HepG2 (cell line): ENCODE data around the gene PPP1R3A. TPM values are rescaled to one million over a fixed set of nuclear protein-coding genes. Genes with fewer than 3 reads are reported as not detected.

Experiments used
- ATAC-seq: fragments of 200-7000 bp; cut with Tn5 transposase; 3 replicates; pipeline ENCODE4 v1.9.1; 2020; ENCODE audit warnings: mild to moderate bottlenecking, moderate library complexity
- BruUV-seq: library from RNA; stranded (reverse); fragments of 400-500 nt; replicated peaks from 2 replicates; lab custom pipeline; 2021; lab: Mats Ljungman, UMichigan
- CTCF ChIA-PET: fragments of 300-600 bp; formaldehyde crosslinking; extraction: SDS; loops from one replicate; lab custom pipeline; 2021; ENCODE audit warnings: low total read pairs, inconsistent platforms, low intra/inter-chr PET ratio; lab: Yijun Ruan, JAX
- POLR2A ChIA-PET: fragments of 350-600 bp; sonication (Branson Sonifier 250); formaldehyde crosslinking; loops from one replicate; lab custom pipeline; 2020; ENCODE audit warnings: antibody characterized with exemption, inconsistent platforms; lab: Yijun Ruan, JAX
- DNase-seq: peaks from one replicate; pipeline ENCODE4 v3.0.0-alpha.2; 2015; ENCODE audit warnings: low spot score
- FAIRE-seq: peaks from 3 replicates; lab custom pipeline; 2011; peaks lifted over from hg19 to GRCh38; lab: Jason Lieb, UNC
- H2AFZ ChIP-seq: one replicate; pipeline ENCODE4 v1.6.1; 2011; ENCODE audit warnings: low read length, inconsistent platforms
- H3K27ac ChIP-seq: fragments of 300-600 bp; 3 replicates; pipeline ENCODE4 v1.8.0; 2011; ENCODE audit warnings: mixed run types, mild to moderate bottlenecking, mixed read lengths, low read length, inconsistent platforms; ENCODE audit not compliant: insufficient read depth; ENCODE audit errors: extremely low read length
- H3K27me3 ChIP-seq, 2 experiments: fragments of 200-600 bp in 1 of 2; 2 replicates in 1 of 2; 3 replicates in 1 of 2; pipeline versions ENCODE4 v1.6.0 to v1.8.0; 2011; ENCODE audit warnings: low read length in 2 of 2, mild to moderate bottlenecking in 2 of 2, moderate library complexity in 2 of 2, inconsistent platforms in 1 of 2; ENCODE audit not compliant: insufficient read depth in 2 of 2, control insufficient read depth in 1 of 2
- H3K36me3 ChIP-seq, 2 experiments: fragments of 200-600 bp in 1 of 2; replicated peaks in 1 of 2; 2 replicates in 1 of 2; 3 replicates in 1 of 2; pipeline versions ENCODE4 v1.5.1 to v1.8.0; 2011; ENCODE audit warnings: low read length in 2 of 2, inconsistent platforms in 1 of 2; ENCODE audit not compliant: insufficient read depth in 2 of 2, control insufficient read depth in 1 of 2
- H3K4me1 ChIP-seq: 2 replicates; pipeline ENCODE4 v1.5.1; 2012; ENCODE audit warnings: low read length, inconsistent platforms; ENCODE audit not compliant: insufficient read depth
- H3K4me2 ChIP-seq: 2 replicates; pipeline ENCODE4 v1.6.0; 2011; ENCODE audit warnings: low read depth, low read length, inconsistent platforms
- H3K4me3 ChIP-seq, 3 experiments: fragments of 200-600 bp in 1 of 3; sonication (generic), shearing (Covaris generic) in 1 of 3; replicated peaks in 1 of 3; 2 replicates each; pipeline ENCODE4 v1.5.1; 2011 to 2016; ENCODE audit warnings: low read length in 3 of 3, inconsistent platforms in 2 of 3, low read depth in 2 of 3, mild to moderate bottlenecking in 2 of 3, control low read depth in 1 of 3, mixed read lengths in 1 of 3; ENCODE audit not compliant: insufficient read depth in 1 of 3
- H3K79me2 ChIP-seq: one replicate; pipeline ENCODE4 v1.6.1; 2011; ENCODE audit warnings: low read length, inconsistent platforms; ENCODE audit not compliant: insufficient read depth
- H3K9ac ChIP-seq: 2 replicates; pipeline ENCODE4 v1.6.0; 2011; ENCODE audit warnings: mild to moderate bottlenecking, low read depth, low read length, inconsistent platforms; ENCODE audit not compliant: insufficient read depth
- H3K9me3 ChIP-seq: 2 replicates; pipeline ENCODE4 v1.5.1; 2012; ENCODE audit warnings: mild to moderate bottlenecking, low read length
- H4K20me1 ChIP-seq: 2 replicates; pipeline ENCODE4 v1.6.0; 2011; ENCODE audit warnings: inconsistent platforms, mild to moderate bottlenecking, low read length, moderate library complexity; ENCODE audit not compliant: insufficient read depth
- GLI4 ChIP-seq: sonication (generic); formaldehyde crosslinking; IDR thresholded peaks from 2 replicates; pipeline ENCODE4 v1.5.1; 2020; ENCODE audit warnings: missing genetic modification reagents, mild to moderate bottlenecking, moderate library complexity, borderline replicate concordance
- ZNF460 ChIP-seq: sonication (generic); formaldehyde crosslinking; IDR thresholded peaks from 2 replicates; pipeline ENCODE4 v1.5.1; 2020; ENCODE audit warnings: missing genetic modification reagents, mild to moderate bottlenecking, borderline replicate concordance
- ZXDC ChIP-seq: sonication (generic); formaldehyde crosslinking; IDR thresholded peaks from 2 replicates; pipeline ENCODE4 v1.5.0; 2020; ENCODE audit warnings: mild to moderate bottlenecking, missing genetic modification reagents
- WGBS: methylation state at CpG from one replicate; pipeline ENCODE4 v1.1.6; 2017; ENCODE audit warnings: low lambda C conversion rate; 5-methylcytosine and 5-hydroxymethylcytosine counted together
- in situ Hi-C: cut with HindIII; loops from 2 replicates; pipeline ENCODE4 v1.10.0; 2017; ENCODE audit warnings: low pct_unique_long_range_greater_than_20kb; ENCODE audit not compliant: extremely low pct_ligation_motif_present
- intact Hi-C: fragments of 100-400 bp; cut with micrococcal nuclease; formaldehyde crosslinking; loops from one replicate; pipeline ENCODE4 v1.10.0; 2022; ENCODE audit not compliant: unreplicated experiment
- polyA plus RNA-seq, 8 experiments: library from polyadenylated mRNA; depleted of rRNA in 3 of 8; stranded (reverse) in 7 of 8; unstranded in 1 of 8; fragments of >200 nt; fragmentation: Illumina TruSeq in 4 of 8; extraction: Trizol in 4 of 8; gene quantifications; 2 replicates each; pipeline versions ENCODE4 v1.2.1 to v1.2.3, GENCODE V29; 2011 to 2016; ENCODE audit warnings: low read depth in 4 of 8, missing spikeins in 1 of 8, mixed read lengths in 1 of 8; ENCODE audit not compliant: insufficient read depth in 1 of 8
- total RNA-seq, 5 experiments: library from RNA; depleted of rRNA; stranded (reverse); fragments of >200 nt; fragmentation: Illumina TruSeq; extraction: Trizol; gene quantifications; 2 replicates each; pipeline ENCODE4 v1.2.3, GENCODE V29; 2016; ENCODE audit warnings: low read depth in 1 of 5
- TF ChIP-seq, protein P1 (sequence below): IDR thresholded peaks from 2 replicates; pipeline ENCODE4 v1.6.1; 2012; ENCODE audit warnings: low read depth, low read length, improper control_type of control experiment

The PPP1R3A gene
- total and polyA plus RNA-seq, 2 of the 13 experiments (the other 11 are each of a cell fraction or from before 2014, with no cell fraction given) = not detected

GRCh38 chr7:113828581-113828980 lies 90.2 kb downstream of the PPP1R3A start:
- 0% methylated on average over 3 of the region's 3 CpGs for WGBS

More at GRCh38 chr7:113828581-113828980, 90.2 kb downstream of the PPP1R3A start:
- H3K27ac ChIP-seq = no peak overlapping the region
- BruUV-seq = no TSS peak
- no peak overlapping the region for H3K4me2 ChIP-seq
- intact Hi-C loops (no loop called here), in situ Hi-C loops (no loop called here)
- ChIA-PET CTCF (no interaction called here), POLR2A (no interaction called here)
- no peaks in the 10 kb centered on the region for H3K27me3 ChIP-seq
- no peaks in the 10 kb centered on the region for H4K20me1 ChIP-seq
- H3K9ac ChIP-seq = no peak overlapping the region
- no peaks in the 10 kb centered on the region for H3K79me2 ChIP-seq
- no peak overlapping the region for H3K4me3 ChIP-seq
- DNase-seq (no peak), ATAC-seq (no peak), FAIRE-seq (no peak)
- TF ChIP-seq, protein P1, sequence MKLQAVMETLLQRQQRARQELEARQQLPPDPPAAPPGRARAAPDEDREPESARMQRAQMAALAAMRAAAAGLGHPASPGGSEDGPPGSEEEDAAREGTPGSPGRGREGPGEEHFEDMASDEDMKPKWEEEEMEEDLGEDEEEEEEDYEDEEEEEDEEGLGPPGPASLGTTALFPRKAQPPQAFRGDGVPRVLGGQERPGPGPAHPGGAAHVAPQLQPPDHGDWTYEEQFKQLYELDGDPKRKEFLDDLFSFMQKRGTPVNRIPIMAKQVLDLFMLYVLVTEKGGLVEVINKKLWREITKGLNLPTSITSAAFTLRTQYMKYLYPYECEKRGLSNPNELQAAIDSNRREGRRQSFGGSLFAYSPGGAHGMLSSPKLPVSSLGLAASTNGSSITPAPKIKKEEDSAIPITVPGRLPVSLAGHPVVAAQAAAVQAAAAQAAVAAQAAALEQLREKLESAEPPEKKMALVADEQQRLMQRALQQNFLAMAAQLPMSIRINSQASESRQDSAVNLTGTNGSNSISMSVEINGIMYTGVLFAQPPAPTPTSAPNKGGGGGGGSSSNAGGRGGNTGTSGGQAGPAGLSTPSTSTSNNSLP = no peak
- TF ChIP-seq GLI4 (CRISPR knock-in tag) (no peak), ZNF460 (no peak), ZXDC (no peak)
- no peak overlapping the region for H2AFZ ChIP-seq
- no peaks in the 10 kb centered on the region for H3K36me3 ChIP-seq
- no peaks in the 10 kb centered on the region for H3K4me1 ChIP-seq
- no peaks in the 10 kb centered on the region for H3K9me3 ChIP-seq
